Measurements from ENCODE around the gene GARIN1A. TPM values are rescaled to one million over a fixed set of nuclear protein-coding genes. Genes with fewer than 3 reads are reported as not detected.

GARIN1A gene
- total RNA-seq, 1 experiment from 2014 or later, result 0.57 TPM

DNA sequence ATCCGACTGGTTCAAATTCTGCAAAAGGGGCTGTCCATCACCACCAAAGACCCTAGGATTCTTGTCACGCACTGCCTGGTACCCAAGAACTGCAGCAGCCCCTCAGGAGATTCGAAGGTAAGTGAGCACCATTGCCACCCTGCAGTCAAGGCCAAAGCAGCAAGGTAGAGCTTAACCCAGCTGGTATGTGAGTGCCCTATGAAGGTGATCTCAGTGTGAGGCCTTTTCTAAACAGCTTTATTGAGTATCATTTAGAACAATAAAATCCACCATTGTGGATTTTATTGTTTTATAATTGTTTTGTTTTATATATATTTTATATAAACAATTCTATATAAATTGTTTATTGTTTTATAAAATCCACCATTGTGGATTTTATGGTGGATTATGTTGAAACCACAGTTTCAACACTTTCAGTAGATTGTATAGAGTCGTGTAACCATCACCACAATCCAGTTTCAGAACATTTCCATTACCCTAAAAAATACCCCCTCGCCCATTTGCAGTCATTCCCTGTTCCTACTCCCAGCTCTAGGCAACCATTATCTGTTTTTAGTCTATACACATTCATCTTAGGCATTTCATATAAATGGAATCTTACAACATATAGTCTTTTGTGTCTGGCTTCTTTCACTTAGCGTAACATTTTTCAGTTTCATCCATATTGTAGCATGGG, 47.0 kb downstream of the GARIN1A start:
- intact Hi-C loops (cut with micrococcal nuclease; ENCODE audit: unreplicated experiment), result no loop called here
- Histone ChIP-seq H3K4me1 (replicated peaks; ENCODE audit: insufficient read depth) (0 out of 2 replicates have a peak, but pooled peaks cover 2% of the 10 kb centered on the region), H3K36me3 (ENCODE audit: low read depth) (no peaks in the 10 kb centered on the region), H3F3A (ENCODE audit: insufficient read depth, low read depth) (no peaks in the 10 kb centered on the region), H3K4me3 (no peak overlapping the region), H3K9me3 (ENCODE audit: insufficient read depth, low read depth) (no peaks in the 10 kb centered on the region), H3K79me2 (ENCODE audit: low read depth) (no peaks in the 10 kb centered on the region), H3K4me2 (no peak overlapping the region), H3K9me2 (ENCODE audit: insufficient read depth) (no peaks in the 10 kb centered on the region; the same call in 1 of the 2 replicates), H3K27ac (no peak overlapping the region), H3K27me3 (ENCODE audit: insufficient read depth, low read depth) (no peaks in the 10 kb centered on the region), H4K20me1 (ENCODE audit: insufficient read depth) (no peaks in the 10 kb centered on the region), H2AFZ (no peak overlapping the region)
- BruUV-seq (replicated peaks), result no TSS peak
- ChIA-PET POLR2A (ENCODE audit: unreplicated experiment) (no interaction called here), CTCF (interaction anchor here (0.7 kb wide), 1 partner anchor 287 kb away, joined by 4 read pairs; no protein-coding TSS in a partner anchor)
- no peak for TF ChIP-seq EZH2 (IDR thresholded peaks at IDR 0.05; ENCODE audit: low read depth)
- TF ChIP-seq, protein P1, sequence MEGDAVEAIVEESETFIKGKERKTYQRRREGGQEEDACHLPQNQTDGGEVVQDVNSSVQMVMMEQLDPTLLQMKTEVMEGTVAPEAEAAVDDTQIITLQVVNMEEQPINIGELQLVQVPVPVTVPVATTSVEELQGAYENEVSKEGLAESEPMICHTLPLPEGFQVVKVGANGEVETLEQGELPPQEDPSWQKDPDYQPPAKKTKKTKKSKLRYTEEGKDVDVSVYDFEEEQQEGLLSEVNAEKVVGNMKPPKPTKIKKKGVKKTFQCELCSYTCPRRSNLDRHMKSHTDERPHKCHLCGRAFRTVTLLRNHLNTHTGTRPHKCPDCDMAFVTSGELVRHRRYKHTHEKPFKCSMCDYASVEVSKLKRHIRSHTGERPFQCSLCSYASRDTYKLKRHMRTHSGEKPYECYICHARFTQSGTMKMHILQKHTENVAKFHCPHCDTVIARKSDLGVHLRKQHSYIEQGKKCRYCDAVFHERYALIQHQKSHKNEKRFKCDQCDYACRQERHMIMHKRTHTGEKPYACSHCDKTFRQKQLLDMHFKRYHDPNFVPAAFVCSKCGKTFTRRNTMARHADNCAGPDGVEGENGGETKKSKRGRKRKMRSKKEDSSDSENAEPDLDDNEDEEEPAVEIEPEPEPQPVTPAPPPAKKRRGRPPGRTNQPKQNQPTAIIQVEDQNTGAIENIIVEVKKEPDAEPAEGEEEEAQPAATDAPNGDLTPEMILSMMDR (conservative IDR thresholded peaks at IDR 0.05), result no peak
- no peak for DNase-seq

DNA sequence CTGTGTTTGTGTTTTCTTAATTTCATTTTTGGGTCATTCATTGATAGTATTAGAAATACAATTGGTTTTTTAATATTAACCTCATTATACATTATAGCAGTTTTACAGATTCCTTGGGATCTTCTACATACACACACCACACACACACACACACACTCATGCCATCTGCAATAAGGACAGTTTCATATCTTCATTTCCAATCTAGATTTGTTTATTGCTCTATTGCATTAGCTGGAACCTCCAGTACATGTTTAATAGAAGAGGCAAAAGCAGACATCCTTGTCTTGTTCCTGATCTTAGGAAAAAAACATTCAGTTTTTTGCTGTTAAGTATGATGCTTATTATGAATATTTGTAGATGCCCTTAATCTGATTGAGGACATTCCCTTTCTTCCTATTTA, 49.3 kb downstream of the GARIN1A start:
- Histone ChIP-seq H3K27me3 (ENCODE audit: insufficient read depth, low read depth) (no peaks in the 10 kb centered on the region), H3K4me1 (replicated peaks; ENCODE audit: insufficient read depth) (no peaks in the 10 kb centered on the region), H3K9me3 (ENCODE audit: insufficient read depth, low read depth) (no peaks in the 10 kb centered on the region), H3K4me3 (no peak overlapping the region), H3K36me3 (ENCODE audit: low read depth) (no peaks in the 10 kb centered on the region), H4K20me1 (ENCODE audit: insufficient read depth) (no peaks in the 10 kb centered on the region), H3K79me2 (ENCODE audit: low read depth) (no peaks in the 10 kb centered on the region), H3K4me2 (no peak overlapping the region), H3F3A (ENCODE audit: insufficient read depth, low read depth) (no peaks in the 10 kb centered on the region), H2AFZ (no peak overlapping the region), H3K9me2 (ENCODE audit: insufficient read depth) (no peaks in the 10 kb centered on the region; the same call in 1 of the 2 replicates), H3K27ac (no peak overlapping the region)
- intact Hi-C loops (cut with micrococcal nuclease; ENCODE audit: unreplicated experiment), result no loop called here
- ChIA-PET POLR2A (ENCODE audit: unreplicated experiment) (no interaction called here), CTCF (no interaction called here)
- no peak for DNase-seq
- no peak for TF ChIP-seq EZH2 (IDR thresholded peaks at IDR 0.05; ENCODE audit: low read depth)
- TF ChIP-seq, protein P1 (conservative IDR thresholded peaks at IDR 0.05), result no peak
- no TSS peak for BruUV-seq (replicated peaks)

Other genes starting within 250 kb of the GARIN1A start
- gene HILPDA, start 216.4 kb upstream of the GARIN1A start, total RNA-seq (2021), result 22.8 and 30.3 TPM in 2 replicates
- gene METTL2B, start 195.5 kb upstream of the GARIN1A start, total RNA-seq (2021), result 39.2 and 41.9 TPM in 2 replicates
- gene CALU, start 67.1 kb downstream of the GARIN1A start, total RNA-seq (2021), result 109 and 152 TPM in 2 replicates
- gene OPN1SW, start 103.5 kb downstream of the GARIN1A start, total RNA-seq (2021), result not detected in 2 replicates
- gene CCDC136, start 119.7 kb downstream of the GARIN1A start, total RNA-seq (2021), result 7.1 and 9.8 TPM in 2 replicates
- 75.5 and 96.6 TPM in 2 replicates for gene FLNC, start 158.1 kb downstream of the GARIN1A start, total RNA-seq (2021)
- gene ATP6V1F, start 190.6 kb downstream of the GARIN1A start, total RNA-seq (2021), result 114 and 169 TPM in 2 replicates
- gene KCP, start 238.4 kb downstream of the GARIN1A start, total RNA-seq (2021), result 9.9 and 15.4 TPM in 2 replicates